Measurements from ENCODE around the gene NPC1L1. TPM values are rescaled to one million over a fixed set of nuclear protein-coding genes. Genes with fewer than 3 reads are reported as not detected.

NPC1L1 gene
- polyA plus RNA-seq, 1 donor (not counting 4 experiments of a cell fraction or from before 2014, with no cell fraction given) = 0.01 TPM

DNA sequence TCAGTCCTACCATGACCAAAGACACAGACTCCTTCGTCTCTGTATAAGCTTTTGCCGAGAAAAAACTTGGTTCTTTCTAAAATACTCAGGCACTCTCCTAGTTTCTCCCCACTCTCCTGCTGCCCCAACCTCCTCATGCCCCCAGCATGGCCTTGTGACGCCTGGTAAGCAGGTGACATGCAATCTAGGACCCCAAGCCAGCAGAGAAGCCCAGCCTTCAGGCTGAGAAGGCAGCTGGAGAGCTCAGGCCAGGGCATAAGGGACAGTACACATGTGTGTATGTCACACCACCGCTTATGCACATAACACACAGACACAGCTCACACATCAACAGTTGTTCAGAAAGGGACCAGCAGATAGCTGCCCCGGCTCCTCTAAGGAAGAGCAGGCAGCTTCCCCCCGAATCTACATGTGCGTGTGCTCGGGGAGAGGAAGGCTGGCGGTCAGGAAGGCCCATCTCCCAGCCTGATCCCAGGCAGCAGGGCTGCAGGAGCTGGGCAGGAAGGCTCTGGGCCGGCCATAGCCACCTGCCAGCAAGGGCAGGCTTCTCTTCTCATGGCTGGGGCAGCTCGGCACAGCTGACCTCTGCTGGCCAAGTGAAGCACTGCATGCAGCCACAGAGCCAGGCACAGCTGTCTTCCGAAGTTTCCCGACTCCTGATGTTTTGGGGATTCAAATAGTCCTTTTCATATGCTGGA, 24.1 kb upstream of the NPC1L1 start:
- no peak overlapping the region for H2AFZ ChIP-seq (ENCODE audit: control insufficient read depth, low read length)
- no peak overlapping the region for H3K4me2 ChIP-seq (ENCODE audit: control insufficient read depth, extremely low read depth, insufficient read depth, low read depth, low read length)
- peaks cover 43 to 52% of the 10 kb centered on the region in 2 experiments for H3K36me3 ChIP-seq (ENCODE audit: control insufficient read depth in 2 of 2, extremely low read depth in 1 of 2, insufficient read depth in 2 of 2, low read length in 2 of 2)
- H3K4me3 ChIP-seq (ENCODE audit: control insufficient read depth in 2 of 3, extremely low read depth in 1 of 3, insufficient read depth in 2 of 3, low read depth in 1 of 3, low read length in 3 of 3) = no peak overlapping the region
- peaks cover 3% of the 10 kb centered on the region for H3K9me1 ChIP-seq (ENCODE audit: control insufficient read depth, extremely low read depth, insufficient read depth, low read length)
- H3K4me1 ChIP-seq (ENCODE audit: control insufficient read depth, extremely low read depth, insufficient read depth, low read length) = no peaks in the 10 kb centered on the region
- FAIRE-seq (no peak), DNase-seq (ENCODE audit: low read depth, low spot score) (no peak)
- no peak overlapping the region for H3K27ac ChIP-seq (ENCODE audit: control insufficient read depth, insufficient read depth, low read length)
- TF ChIP-seq EZH2 (IDR thresholded peaks at IDR 0.05; ENCODE audit: low read length) (no peak), CTCF (optimal IDR thresholded peaks at IDR 0.05 in 1 of 3, IDR thresholded peaks at IDR 0.05 in 1 of 3, conservative IDR thresholded peaks at IDR 0.05 in 1 of 3; ENCODE audit: extremely low read depth in 1 of 3, insufficient read depth in 2 of 3, low read length in 3 of 3) (peak; percentile 97 to 99 (median 98))
- H3K9me3 ChIP-seq (ENCODE audit: control insufficient read depth, low read depth, low read length) = no peaks in the 10 kb centered on the region
- H3K79me2 ChIP-seq (ENCODE audit: control insufficient read depth, insufficient read depth, low read length) = peaks cover 14% of the 10 kb centered on the region
- H3K27me3 ChIP-seq (ENCODE audit: control insufficient read depth, extremely low read depth, insufficient read depth, low read length) = no peaks in the 10 kb centered on the region
- peaks cover 2% of the 10 kb centered on the region for H4K20me1 ChIP-seq (ENCODE audit: control insufficient read depth, extremely low read depth, insufficient read depth, low read length)
- dilution Hi-C loops (cut with MboI; ENCODE audit: extremely low pct_ligation_motif_present, low sequenced_read_pairs) = no loop called here
- H3K9ac ChIP-seq (ENCODE audit: control insufficient read depth, extremely low read depth, insufficient read depth, low read length) = no peak overlapping the region

DNA sequence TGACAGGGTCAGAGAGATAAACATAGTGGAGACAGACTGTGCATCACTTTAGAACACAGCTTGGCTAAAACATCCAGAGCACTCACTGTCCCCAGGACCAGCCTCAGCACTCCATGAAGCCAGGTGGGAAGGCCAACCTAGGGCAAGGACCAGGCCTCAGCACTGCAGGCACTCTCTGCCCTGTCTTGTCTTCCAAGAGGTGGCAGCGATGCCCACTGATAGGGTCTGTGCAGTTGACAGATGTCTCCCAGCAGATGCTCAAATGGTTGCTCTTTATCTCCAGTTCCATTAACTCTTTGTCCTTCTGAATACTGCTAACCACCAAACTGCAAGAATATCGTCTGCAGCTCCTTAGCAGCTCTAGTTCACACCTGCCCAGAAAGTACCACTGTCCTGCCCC, 23.5 kb upstream of the NPC1L1 start:
- TF ChIP-seq CTCF (optimal IDR thresholded peaks at IDR 0.05 in 1 of 3, IDR thresholded peaks at IDR 0.05 in 1 of 3, conservative IDR thresholded peaks at IDR 0.05 in 1 of 3; ENCODE audit: extremely low read depth in 1 of 3, insufficient read depth in 2 of 3, low read length in 3 of 3) (no peak), EZH2 (IDR thresholded peaks at IDR 0.05; ENCODE audit: low read length) (no peak)
- dilution Hi-C loops (cut with MboI; ENCODE audit: extremely low pct_ligation_motif_present, low sequenced_read_pairs) = no loop called here
- H3K4me1 ChIP-seq (ENCODE audit: control insufficient read depth, extremely low read depth, insufficient read depth, low read length) = no peaks in the 10 kb centered on the region
- no peak overlapping the region for H3K9ac ChIP-seq (ENCODE audit: control insufficient read depth, extremely low read depth, insufficient read depth, low read length)
- no peaks in the 10 kb centered on the region for H3K9me3 ChIP-seq (ENCODE audit: control insufficient read depth, low read depth, low read length)
- H4K20me1 ChIP-seq (ENCODE audit: control insufficient read depth, extremely low read depth, insufficient read depth, low read length) = peaks cover 2% of the 10 kb centered on the region
- peaks cover 8% of the 10 kb centered on the region for H3K79me2 ChIP-seq (ENCODE audit: control insufficient read depth, insufficient read depth, low read length)
- H3K4me2 ChIP-seq (ENCODE audit: control insufficient read depth, extremely low read depth, insufficient read depth, low read depth, low read length) = no peak overlapping the region
- peaks cover 37 to 45% of the 10 kb centered on the region in 2 experiments for H3K36me3 ChIP-seq (ENCODE audit: control insufficient read depth in 2 of 2, extremely low read depth in 1 of 2, insufficient read depth in 2 of 2, low read length in 2 of 2)
- FAIRE-seq (no peak), DNase-seq (ENCODE audit: low read depth, low spot score) (no peak)
- H3K27me3 ChIP-seq (ENCODE audit: control insufficient read depth, extremely low read depth, insufficient read depth, low read length) = no peaks in the 10 kb centered on the region
- no peak overlapping the region for H3K4me3 ChIP-seq (ENCODE audit: control insufficient read depth in 2 of 3, extremely low read depth in 1 of 3, insufficient read depth in 2 of 3, low read depth in 1 of 3, low read length in 3 of 3)
- no peak overlapping the region for H2AFZ ChIP-seq (ENCODE audit: control insufficient read depth, low read length)
- H3K27ac ChIP-seq (ENCODE audit: control insufficient read depth, insufficient read depth, low read length) = no peak overlapping the region
- H3K9me1 ChIP-seq (ENCODE audit: control insufficient read depth, extremely low read depth, insufficient read depth, low read length) = peaks cover 3% of the 10 kb centered on the region

All from keratinocyte (primary cell).